ENCODE data around the gene APOBEC2. TPM values are rescaled to one million over a fixed set of nuclear protein-coding genes. Genes with fewer than 3 reads are reported as not detected.

APOBEC2 gene
- total and polyA plus RNA-seq, 2 donors from 2014 or later = not detected

DNA sequence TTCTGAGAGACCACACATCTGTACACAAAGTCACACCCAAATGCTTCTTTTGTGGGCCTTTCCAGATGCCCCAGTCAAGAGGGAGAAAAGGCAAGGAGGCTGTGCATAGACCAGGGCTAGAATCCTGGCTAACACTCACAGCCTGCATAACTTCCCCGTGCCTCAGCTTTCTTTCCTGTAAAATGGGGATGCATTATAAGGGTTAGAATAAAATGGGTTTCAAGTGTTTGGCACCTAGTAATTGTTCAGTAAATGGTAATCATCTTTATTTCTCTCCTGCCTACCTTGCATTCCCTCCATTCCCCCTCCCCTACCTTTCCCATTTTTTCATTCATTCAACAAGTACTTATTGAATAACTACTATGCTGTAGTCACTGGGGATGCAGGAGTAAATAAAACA is 43.3 kb upstream of the APOBEC2 start:
- no peak for FAIRE-seq
- H3K4me3 ChIP-seq (ENCODE audit: low read length in 3 of 3) = no peak overlapping the region
- no peak overlapping the region for H3K27ac ChIP-seq (ENCODE audit: low read depth in 2 of 2, low read length in 2 of 2)
- no peak for DNase-seq
- no peaks in the 10 kb centered on the region for H3K36me3 ChIP-seq (ENCODE audit: control insufficient read depth in 2 of 3, insufficient read depth in 3 of 3, low read length in 3 of 3)
- H3K4me1 ChIP-seq (ENCODE audit: control insufficient read depth in 2 of 3, insufficient read depth in 2 of 3, low read depth in 1 of 3, low read length in 3 of 3) = peaks cover 0 to 11% (median 4%) of the 10 kb centered on the region in 3 donors
- H3K27me3 ChIP-seq (ENCODE audit: control insufficient read depth, insufficient read depth, low read length) = no peaks in the 10 kb centered on the region
- intact Hi-C loops (cut with DNase I) = no loop called here
- TF ChIP-seq, protein P1, sequence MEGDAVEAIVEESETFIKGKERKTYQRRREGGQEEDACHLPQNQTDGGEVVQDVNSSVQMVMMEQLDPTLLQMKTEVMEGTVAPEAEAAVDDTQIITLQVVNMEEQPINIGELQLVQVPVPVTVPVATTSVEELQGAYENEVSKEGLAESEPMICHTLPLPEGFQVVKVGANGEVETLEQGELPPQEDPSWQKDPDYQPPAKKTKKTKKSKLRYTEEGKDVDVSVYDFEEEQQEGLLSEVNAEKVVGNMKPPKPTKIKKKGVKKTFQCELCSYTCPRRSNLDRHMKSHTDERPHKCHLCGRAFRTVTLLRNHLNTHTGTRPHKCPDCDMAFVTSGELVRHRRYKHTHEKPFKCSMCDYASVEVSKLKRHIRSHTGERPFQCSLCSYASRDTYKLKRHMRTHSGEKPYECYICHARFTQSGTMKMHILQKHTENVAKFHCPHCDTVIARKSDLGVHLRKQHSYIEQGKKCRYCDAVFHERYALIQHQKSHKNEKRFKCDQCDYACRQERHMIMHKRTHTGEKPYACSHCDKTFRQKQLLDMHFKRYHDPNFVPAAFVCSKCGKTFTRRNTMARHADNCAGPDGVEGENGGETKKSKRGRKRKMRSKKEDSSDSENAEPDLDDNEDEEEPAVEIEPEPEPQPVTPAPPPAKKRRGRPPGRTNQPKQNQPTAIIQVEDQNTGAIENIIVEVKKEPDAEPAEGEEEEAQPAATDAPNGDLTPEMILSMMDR (IDR thresholded peaks at IDR 0.05; ENCODE audit: borderline replicate concordance, extremely low read depth, insufficient read depth) = no peak
- H3K9ac ChIP-seq (ENCODE audit: low read length in 3 of 3) = no peak overlapping the region
- H3K9me3 ChIP-seq (ENCODE audit: control insufficient read depth in 2 of 3, insufficient read depth in 1 of 3, low read length in 3 of 3) = no peaks in the 10 kb centered on the region

DNA sequence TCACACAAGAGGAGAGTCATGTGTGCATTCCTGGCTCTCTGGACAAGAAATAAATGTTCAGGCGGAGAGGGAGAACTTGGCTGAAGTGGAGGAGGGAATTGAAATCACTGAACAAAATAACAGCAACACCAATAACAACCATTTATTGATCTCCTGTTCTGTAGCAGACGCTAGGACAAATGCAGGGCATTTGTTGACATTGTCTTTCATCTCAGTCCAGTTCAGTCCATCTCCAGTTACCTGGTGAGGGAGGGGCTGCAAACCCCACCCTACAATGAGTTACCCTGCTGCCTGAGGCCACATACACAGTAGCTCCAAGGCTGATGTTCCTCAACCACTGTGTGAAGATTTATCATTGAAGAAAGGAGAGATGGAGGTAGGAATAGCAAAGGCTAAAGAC is 41.3 kb upstream of the APOBEC2 start:
- Histone ChIP-seq H3K36me3 (ENCODE audit: control insufficient read depth in 2 of 3, insufficient read depth in 3 of 3, low read length in 3 of 3) (no peaks in the 10 kb centered on the region), H3K27me3 (ENCODE audit: control insufficient read depth, insufficient read depth, low read length) (no peaks in the 10 kb centered on the region), H3K4me3 (ENCODE audit: low read length in 3 of 3) (no peak overlapping the region), H3K9me3 (ENCODE audit: control insufficient read depth in 2 of 3, insufficient read depth in 1 of 3, low read length in 3 of 3) (no peaks in the 10 kb centered on the region), H3K27ac (ENCODE audit: low read depth in 2 of 2, low read length in 2 of 2) (no peak overlapping the region), H3K9ac (ENCODE audit: low read length in 3 of 3) (no peak overlapping the region), H3K4me1 (ENCODE audit: control insufficient read depth in 2 of 3, insufficient read depth in 2 of 3, low read depth in 1 of 3, low read length in 3 of 3) (peaks cover 0 to 11% (median 4%) of the 10 kb centered on the region in 3 donors)
- intact Hi-C loops (cut with DNase I) = no loop called here
- no peak for DNase-seq
- no peak for FAIRE-seq
- TF ChIP-seq, protein P1 (IDR thresholded peaks at IDR 0.05; ENCODE audit: borderline replicate concordance, extremely low read depth, insufficient read depth) = no peak

DNA sequence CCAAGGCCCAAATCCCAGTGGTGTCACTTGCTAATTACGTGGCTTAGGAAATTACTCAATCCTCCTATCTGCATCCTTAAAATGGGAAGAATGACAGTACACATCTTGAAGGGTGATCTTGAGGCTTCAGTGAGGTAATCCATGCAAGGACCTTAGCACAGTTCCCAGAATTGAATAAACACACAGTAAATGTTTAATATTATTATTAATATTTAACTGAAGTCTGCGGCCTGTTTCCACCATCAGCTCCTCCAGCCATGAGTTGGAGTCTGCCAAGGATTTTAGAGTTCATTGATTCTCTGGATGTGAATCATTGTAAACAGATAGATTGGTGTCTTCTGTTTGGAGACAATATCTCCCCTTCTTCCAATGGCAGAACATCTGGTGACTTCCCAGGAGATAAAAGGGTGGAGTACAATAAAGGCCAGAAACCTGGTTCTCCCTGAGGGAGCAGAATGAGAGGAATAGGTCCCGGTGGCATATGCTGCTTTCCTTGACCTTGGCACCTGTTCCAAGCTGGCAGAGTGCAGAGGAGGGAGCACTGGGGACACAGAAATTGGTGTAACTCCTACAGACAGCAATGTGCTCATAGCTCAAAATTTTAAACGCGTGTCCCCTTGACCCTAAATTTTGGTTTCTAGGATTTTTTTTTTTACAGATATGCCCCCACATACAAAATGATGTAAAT is 39.4 kb upstream of the APOBEC2 start:
- DNase-seq (no peak), FAIRE-seq (peak; percentile 88)
- Histone ChIP-seq H3K4me3 (ENCODE audit: low read length in 3 of 3) (peak overlapping the region in 1 of 3 donors; percentile 1), H3K9ac (ENCODE audit: low read length in 3 of 3) (peak overlapping the region in 1 of 3 donors; percentile 48), H3K36me3 (ENCODE audit: control insufficient read depth in 2 of 3, insufficient read depth in 3 of 3, low read length in 3 of 3) (no peaks in the 10 kb centered on the region), H3K27me3 (ENCODE audit: control insufficient read depth, insufficient read depth, low read length) (no peaks in the 10 kb centered on the region), H3K9me3 (ENCODE audit: control insufficient read depth in 2 of 3, insufficient read depth in 1 of 3, low read length in 3 of 3) (no peaks in the 10 kb centered on the region), H3K4me1 (ENCODE audit: control insufficient read depth in 2 of 3, insufficient read depth in 2 of 3, low read depth in 1 of 3, low read length in 3 of 3) (peaks cover 0 to 11% (median 4%) of the 10 kb centered on the region in 3 donors), H3K27ac (ENCODE audit: low read depth in 2 of 2, low read length in 2 of 2) (peak overlapping the region; percentile 25 to 59)
- TF ChIP-seq, protein P1 (IDR thresholded peaks at IDR 0.05; ENCODE audit: borderline replicate concordance, extremely low read depth, insufficient read depth) = no peak
- intact Hi-C loops (cut with DNase I) = no loop called here

All from kidney (tissue), 14 donors.